Suppressor macrophage (primary cell): ENCODE measurements around the gene ZC2HC1B.
A peak's percentile ranks its signal among the peaks of the same experiment; 100 is the strongest.

Experiments
- DNase-seq, 4 experiments: peaks; one replicate each; pipeline ENCODE4 v3.0.0-alpha.2; 2020 to 2022

Gene ZC2HC1B

GRCh38 chr6:143963158-143963919 lies 99.1 kb downstream of the ZC2HC1B start:
- DNase-seq: no peak

- no peak for DNase-seq
Measured at GRCh38 chr6:143964674-143965081, 100.4 kb downstream of the ZC2HC1B start.

- DNase-seq: peak; percentile 55 to 81 (median 68)
Measured at GRCh38 chr6:143965503-143966171, 101.4 kb downstream of the ZC2HC1B start.

GRCh38 chr6:143966312-143966711 lies 102.0 kb downstream of the ZC2HC1B start:
- DNase-seq: peak in 2 of 4 experiments; percentile 41 to 50

- DNase-seq: peak; percentile 6 to 31 (median 20)
Measured at GRCh38 chr6:143967706-143968376, 103.6 kb downstream of the ZC2HC1B start.

- no peak for DNase-seq
Measured at GRCh38 chr6:143969077-143969476, 104.8 kb downstream of the ZC2HC1B start.

- no peak for DNase-seq
Measured at GRCh38 chr6:143970456-143971218, 106.4 kb downstream of the ZC2HC1B start.

- no peak for DNase-seq
Measured at GRCh38 chr6:143971482-143972205, 107.4 kb downstream of the ZC2HC1B start.

- no peak for DNase-seq
Measured at GRCh38 chr6:143973097-143973966, 109.1 kb downstream of the ZC2HC1B start.

GRCh38 chr6:143974089-143974488 lies 109.8 kb downstream of the ZC2HC1B start:
- no peak for DNase-seq

- DNase-seq: peak in 1 of 4 experiments; percentile 6
Measured at GRCh38 chr6:143976806-143977349, 112.6 kb downstream of the ZC2HC1B start.

- DNase-seq: no peak
Measured at GRCh38 chr6:143980921-143981320, 116.6 kb downstream of the ZC2HC1B start.

- no peak for DNase-seq
Measured at GRCh38 chr6:143982968-143983367, 118.7 kb downstream of the ZC2HC1B start.

- DNase-seq: no peak
Measured at GRCh38 chr6:143984666-143985065, 120.4 kb downstream of the ZC2HC1B start.

GRCh38 chr6:143986463-143987065 lies 122.3 kb downstream of the ZC2HC1B start:
- DNase-seq: no peak
